Duodenal mucosa (tissue), 2 donors: Measurements from ENCODE around the gene BHLHA15.

ENCODE experiments used
- H3K27ac ChIP-seq: one replicate; pipeline ENCODE4 v1.7.0; 2013; ENCODE audit warnings: low read depth, low read length
- H3K27me3 ChIP-seq, 2 donors: one replicate each; pipeline ENCODE4 v1.7.0; 2013; ENCODE audit warnings: low read length in 2 of 2, control low read depth in 1 of 2; ENCODE audit not compliant: insufficient read depth in 2 of 2, control insufficient read depth in 1 of 2
- H3K36me3 ChIP-seq, 2 donors: one replicate each; pipeline ENCODE4 v1.7.0; 2013; ENCODE audit warnings: low read length in 2 of 2, control low read depth in 1 of 2; ENCODE audit not compliant: insufficient read depth in 2 of 2, control insufficient read depth in 1 of 2
- H3K4me1 ChIP-seq, 2 donors: one replicate each; pipeline ENCODE4 v1.7.0; 2013; ENCODE audit warnings: low read length in 2 of 2, control low read depth in 1 of 2; ENCODE audit not compliant: insufficient read depth in 2 of 2, control insufficient read depth in 1 of 2
- H3K4me3 ChIP-seq, 2 donors: one replicate each; pipeline ENCODE4 v1.7.0; 2013; ENCODE audit warnings: low read length in 2 of 2, low read depth in 1 of 2
- H3K9ac ChIP-seq, 2 donors: one replicate each; pipeline ENCODE4 v1.7.0; 2013; ENCODE audit warnings: low read length in 2 of 2, low read depth in 1 of 2
- H3K9me3 ChIP-seq, 2 donors: one replicate each; pipeline ENCODE4 v1.7.0; 2013; ENCODE audit warnings: low read length in 2 of 2, control low read depth in 1 of 2; ENCODE audit not compliant: control insufficient read depth in 1 of 2

The BHLHA15 gene

GRCh38 chr7:98170966-98171365 is 40.3 kb upstream of the BHLHA15 start:
- H3K36me3 ChIP-seq, result peaks cover 15 to 46% of the 10 kb centered on the region in 2 donors
- no peaks in the 10 kb centered on the region for H3K9me3 ChIP-seq
- H3K4me3 ChIP-seq, result no peak overlapping the region
- H3K27ac ChIP-seq, result no peak overlapping the region
- no peak overlapping the region for H3K9ac ChIP-seq
- peaks cover 0 to 1% of the 10 kb centered on the region in 2 donors for H3K4me1 ChIP-seq
- no peaks in the 10 kb centered on the region for H3K27me3 ChIP-seq

GRCh38 chr7:98171449-98171848 is 39.8 kb upstream of the BHLHA15 start:
- no peaks in the 10 kb centered on the region for H3K9me3 ChIP-seq
- no peaks in the 10 kb centered on the region for H3K4me1 ChIP-seq
- H3K36me3 ChIP-seq, result peaks cover 15 to 46% of the 10 kb centered on the region in 2 donors
- no peak overlapping the region for H3K4me3 ChIP-seq
- H3K27me3 ChIP-seq, result no peaks in the 10 kb centered on the region
- H3K9ac ChIP-seq, result no peak overlapping the region
- H3K27ac ChIP-seq, result no peak overlapping the region

GRCh38 chr7:98174334-98175259 is 36.6 kb upstream of the BHLHA15 start:
- no peaks in the 10 kb centered on the region for H3K27me3 ChIP-seq
- H3K27ac ChIP-seq, result no peak overlapping the region
- no peak overlapping the region for H3K4me3 ChIP-seq
- peaks cover 22 to 48% of the 10 kb centered on the region in 2 donors for H3K36me3 ChIP-seq
- no peak overlapping the region for H3K9ac ChIP-seq
- H3K9me3 ChIP-seq, result no peaks in the 10 kb centered on the region
- H3K4me1 ChIP-seq, result no peaks in the 10 kb centered on the region

- Histone ChIP-seq H3K27ac (no peak overlapping the region), H3K27me3 (no peaks in the 10 kb centered on the region), H3K36me3 (peaks cover 25 to 50% of the 10 kb centered on the region in 2 donors), H3K4me3 (no peak overlapping the region), H3K9me3 (no peaks in the 10 kb centered on the region), H3K4me1 (no peaks in the 10 kb centered on the region), H3K9ac (no peak overlapping the region)
These were observed 35.8 kb upstream of the BHLHA15 start for GRCh38 chr7:98175260-98175940.

GRCh38 chr7:98177553-98177952 is 33.7 kb upstream of the BHLHA15 start:
- Histone ChIP-seq H3K36me3 (peaks cover 19 to 32% of the 10 kb centered on the region in 2 donors), H3K9ac (no peak overlapping the region), H3K9me3 (no peaks in the 10 kb centered on the region), H3K4me1 (no peaks in the 10 kb centered on the region), H3K4me3 (no peak overlapping the region), H3K27ac (no peak overlapping the region), H3K27me3 (no peaks in the 10 kb centered on the region)

- Histone ChIP-seq H3K4me1 (no peaks in the 10 kb centered on the region), H3K9me3 (no peaks in the 10 kb centered on the region), H3K27ac (no peak overlapping the region), H3K27me3 (no peaks in the 10 kb centered on the region), H3K36me3 (peaks cover 19 to 28% of the 10 kb centered on the region in 2 donors), H3K9ac (no peak overlapping the region), H3K4me3 (no peak overlapping the region)
These were observed 32.9 kb upstream of the BHLHA15 start for GRCh38 chr7:98178321-98178720.

GRCh38 chr7:98178762-98179490 is 32.3 kb upstream of the BHLHA15 start:
- H3K4me3 ChIP-seq, result no peak overlapping the region
- no peak overlapping the region for H3K9ac ChIP-seq
- H3K27ac ChIP-seq, result no peak overlapping the region

GRCh38 chr7:98180751-98181150 is 30.5 kb upstream of the BHLHA15 start:
- H3K4me3 ChIP-seq, result no peak overlapping the region
- no peaks in the 10 kb centered on the region for H3K9me3 ChIP-seq
- H3K27ac ChIP-seq, result no peak overlapping the region
- H3K36me3 ChIP-seq, result peaks cover 10 to 19% of the 10 kb centered on the region in 2 donors
- no peaks in the 10 kb centered on the region for H3K4me1 ChIP-seq
- no peak overlapping the region for H3K9ac ChIP-seq
- H3K27me3 ChIP-seq, result no peaks in the 10 kb centered on the region

More at GRCh38 chr7:98178762-98179490, 32.3 kb upstream of the BHLHA15 start:
- Histone ChIP-seq H3K36me3 (peaks cover 19 to 31% of the 10 kb centered on the region in 2 donors), H3K9me3 (no peaks in the 10 kb centered on the region), H3K27me3 (no peaks in the 10 kb centered on the region), H3K4me1 (no peaks in the 10 kb centered on the region)

GRCh38 chr7:98185101-98185500 is 26.1 kb upstream of the BHLHA15 start:
- H3K27me3 ChIP-seq, result no peaks in the 10 kb centered on the region
- no peak overlapping the region for H3K27ac ChIP-seq
- peaks cover 3 to 27% of the 10 kb centered on the region in 2 donors for H3K36me3 ChIP-seq
- no peak overlapping the region for H3K4me3 ChIP-seq
- no peak overlapping the region for H3K9ac ChIP-seq
- H3K4me1 ChIP-seq, result no peaks in the 10 kb centered on the region
- H3K9me3 ChIP-seq, result no peaks in the 10 kb centered on the region
